HepG2 (cell line): ENCODE results near the gene UCN3. TPM values are rescaled to one million over a fixed set of nuclear protein-coding genes. Genes with fewer than 3 reads are reported as not detected.

ENCODE experiments used
- ATAC-seq: fragments of 200-7000 bp; cut with Tn5 transposase; 3 replicates; pipeline ENCODE4 v1.9.1; 2020; ENCODE audit warnings: mild to moderate bottlenecking, moderate library complexity
- BruUV-seq: library from RNA; stranded (reverse); fragments of 400-500 nt; replicated peaks from 2 replicates; lab custom pipeline; 2021; lab: Mats Ljungman, UMichigan
- CTCF ChIA-PET: fragments of 300-600 bp; formaldehyde crosslinking; extraction: SDS; loops from one replicate; lab custom pipeline; 2021; ENCODE audit warnings: low total read pairs, inconsistent platforms, low intra/inter-chr PET ratio; lab: Yijun Ruan, JAX
- POLR2A ChIA-PET: fragments of 350-600 bp; sonication (Branson Sonifier 250); formaldehyde crosslinking; loops from one replicate; lab custom pipeline; 2020; ENCODE audit warnings: antibody characterized with exemption, inconsistent platforms; lab: Yijun Ruan, JAX
- DNase-seq: peaks from one replicate; pipeline ENCODE4 v3.0.0-alpha.2; 2015; ENCODE audit warnings: low spot score
- FAIRE-seq: peaks from 3 replicates; lab custom pipeline; 2011; peaks lifted over from hg19 to GRCh38; lab: Jason Lieb, UNC
- H2AFZ ChIP-seq: one replicate; pipeline ENCODE4 v1.6.1; 2011; ENCODE audit warnings: low read length, inconsistent platforms
- H3K27ac ChIP-seq: fragments of 300-600 bp; 3 replicates; pipeline ENCODE4 v1.8.0; 2011; ENCODE audit warnings: mixed run types, mild to moderate bottlenecking, mixed read lengths, low read length, inconsistent platforms; ENCODE audit not compliant: insufficient read depth; ENCODE audit errors: extremely low read length
- H3K27me3 ChIP-seq, 2 experiments: fragments of 200-600 bp in 1 of 2; 2 replicates in 1 of 2; 3 replicates in 1 of 2; pipeline versions ENCODE4 v1.6.0 to v1.8.0; 2011; ENCODE audit warnings: low read length in 2 of 2, mild to moderate bottlenecking in 2 of 2, moderate library complexity in 2 of 2, inconsistent platforms in 1 of 2; ENCODE audit not compliant: insufficient read depth in 2 of 2, control insufficient read depth in 1 of 2
- H3K36me3 ChIP-seq, 2 experiments: fragments of 200-600 bp in 1 of 2; replicated peaks in 1 of 2; 2 replicates in 1 of 2; 3 replicates in 1 of 2; pipeline versions ENCODE4 v1.5.1 to v1.8.0; 2011; ENCODE audit warnings: low read length in 2 of 2, inconsistent platforms in 1 of 2; ENCODE audit not compliant: insufficient read depth in 2 of 2, control insufficient read depth in 1 of 2
- H3K4me1 ChIP-seq: 2 replicates; pipeline ENCODE4 v1.5.1; 2012; ENCODE audit warnings: low read length, inconsistent platforms; ENCODE audit not compliant: insufficient read depth
- H3K4me2 ChIP-seq: 2 replicates; pipeline ENCODE4 v1.6.0; 2011; ENCODE audit warnings: low read depth, low read length, inconsistent platforms
- H3K4me3 ChIP-seq, 3 experiments: fragments of 200-600 bp in 1 of 3; sonication (generic), shearing (Covaris generic) in 1 of 3; replicated peaks in 1 of 3; 2 replicates each; pipeline ENCODE4 v1.5.1; 2011 to 2016; ENCODE audit warnings: low read length in 3 of 3, inconsistent platforms in 2 of 3, low read depth in 2 of 3, mild to moderate bottlenecking in 2 of 3, control low read depth in 1 of 3, mixed read lengths in 1 of 3; ENCODE audit not compliant: insufficient read depth in 1 of 3
- H3K79me2 ChIP-seq: one replicate; pipeline ENCODE4 v1.6.1; 2011; ENCODE audit warnings: low read length, inconsistent platforms; ENCODE audit not compliant: insufficient read depth
- H3K9ac ChIP-seq: 2 replicates; pipeline ENCODE4 v1.6.0; 2011; ENCODE audit warnings: mild to moderate bottlenecking, low read depth, low read length, inconsistent platforms; ENCODE audit not compliant: insufficient read depth
- H3K9me3 ChIP-seq: 2 replicates; pipeline ENCODE4 v1.5.1; 2012; ENCODE audit warnings: mild to moderate bottlenecking, low read length
- H4K20me1 ChIP-seq: 2 replicates; pipeline ENCODE4 v1.6.0; 2011; ENCODE audit warnings: inconsistent platforms, mild to moderate bottlenecking, low read length, moderate library complexity; ENCODE audit not compliant: insufficient read depth
- FOXO4 ChIP-seq: sonication (generic); formaldehyde crosslinking; conservative IDR thresholded peaks from 2 replicates; pipeline ENCODE4 v1.8.1; 2023; ENCODE audit warnings: missing genetic modification reagents
- IKZF1 ChIP-seq: fragments of 450-650 bp; IDR thresholded peaks from 2 replicates; pipeline ENCODE4 v1.7.1; 2016
- NRL ChIP-seq: sonication (generic); formaldehyde crosslinking; IDR thresholded peaks from 2 replicates; pipeline ENCODE4 v1.5.0; 2020; ENCODE audit warnings: missing genetic modification reagents, mild to moderate bottlenecking, moderate library complexity, borderline replicate concordance
- TP53 ChIP-seq: sonication (generic); formaldehyde crosslinking; conservative IDR thresholded peaks from 2 replicates; pipeline ENCODE4 v1.4.0; 2020; ENCODE audit warnings: missing genetic modification reagents
- ZKSCAN5 ChIP-seq: sonication (generic); formaldehyde crosslinking; IDR thresholded peaks from 2 replicates; pipeline ENCODE4 v1.5.1; 2020; ENCODE audit warnings: mild to moderate bottlenecking, missing genetic modification reagents
- ZNF3 ChIP-seq: IDR thresholded peaks from 2 replicates; pipeline ENCODE4 v1.7.0; 2017; ENCODE audit warnings: inconsistent platforms
- ZNF441 ChIP-seq: sonication (generic); formaldehyde crosslinking; IDR thresholded peaks from 2 replicates; pipeline ENCODE4 v1.7.0; 2021; ENCODE audit warnings: missing genetic modification reagents, borderline replicate concordance
- WGBS: methylation state at CpG from one replicate; pipeline ENCODE4 v1.1.6; 2017; ENCODE audit warnings: low lambda C conversion rate; 5-methylcytosine and 5-hydroxymethylcytosine counted together
- in situ Hi-C: cut with HindIII; loops from 2 replicates; pipeline ENCODE4 v1.10.0; 2017; ENCODE audit warnings: low pct_unique_long_range_greater_than_20kb; ENCODE audit not compliant: extremely low pct_ligation_motif_present
- intact Hi-C: fragments of 100-400 bp; cut with micrococcal nuclease; formaldehyde crosslinking; loops from one replicate; pipeline ENCODE4 v1.10.0; 2022; ENCODE audit not compliant: unreplicated experiment
- polyA plus RNA-seq, 8 experiments: library from polyadenylated mRNA; depleted of rRNA in 3 of 8; stranded (reverse) in 7 of 8; unstranded in 1 of 8; fragments of >200 nt; fragmentation: Illumina TruSeq in 4 of 8; extraction: Trizol in 4 of 8; gene quantifications; 2 replicates each; pipeline versions ENCODE4 v1.2.1 to v1.2.3, GENCODE V29; 2011 to 2016; ENCODE audit warnings: low read depth in 4 of 8, missing spikeins in 1 of 8, mixed read lengths in 1 of 8; ENCODE audit not compliant: insufficient read depth in 1 of 8
- total RNA-seq, 5 experiments: library from RNA; depleted of rRNA; stranded (reverse); fragments of >200 nt; fragmentation: Illumina TruSeq; extraction: Trizol; gene quantifications; 2 replicates each; pipeline ENCODE4 v1.2.3, GENCODE V29; 2016; ENCODE audit warnings: low read depth in 1 of 5
- TF ChIP-seq, protein P1 (sequence below): sonication (generic); formaldehyde crosslinking; IDR thresholded peaks from 2 replicates; pipeline ENCODE4 v1.5.0; 2020; ENCODE audit warnings: mild to moderate bottlenecking, missing genetic modification reagents

Gene UCN3
- total and polyA plus RNA-seq, 2 of the 13 experiments (the other 11 are each of a cell fraction or from before 2014, with no cell fraction given), result not detected

GRCh38 chr10:5391790-5392189 lies 27.0 kb downstream of the UCN3 start:
- no peak overlapping the region for H2AFZ ChIP-seq
- H3K4me2 ChIP-seq, result no peak overlapping the region
- no TSS peak for BruUV-seq
- in situ Hi-C loops, result loop anchor here (25.0 kb wide), 1 partner anchor 554 kb away; the partner anchor contains the start of gene AKR1E2
- intact Hi-C loops, result no loop called here
- TF ChIP-seq NRL (CRISPR knock-in tag) (no peak), TP53 (CRISPR knock-in tag) (no peak), ZNF3 (CRISPR knock-in tag) (no peak), ZKSCAN5 (CRISPR knock-in tag) (no peak), IKZF1 (no peak), ZNF441 (CRISPR knock-in tag) (no peak), FOXO4 (no peak)
- TF ChIP-seq, protein P1, sequence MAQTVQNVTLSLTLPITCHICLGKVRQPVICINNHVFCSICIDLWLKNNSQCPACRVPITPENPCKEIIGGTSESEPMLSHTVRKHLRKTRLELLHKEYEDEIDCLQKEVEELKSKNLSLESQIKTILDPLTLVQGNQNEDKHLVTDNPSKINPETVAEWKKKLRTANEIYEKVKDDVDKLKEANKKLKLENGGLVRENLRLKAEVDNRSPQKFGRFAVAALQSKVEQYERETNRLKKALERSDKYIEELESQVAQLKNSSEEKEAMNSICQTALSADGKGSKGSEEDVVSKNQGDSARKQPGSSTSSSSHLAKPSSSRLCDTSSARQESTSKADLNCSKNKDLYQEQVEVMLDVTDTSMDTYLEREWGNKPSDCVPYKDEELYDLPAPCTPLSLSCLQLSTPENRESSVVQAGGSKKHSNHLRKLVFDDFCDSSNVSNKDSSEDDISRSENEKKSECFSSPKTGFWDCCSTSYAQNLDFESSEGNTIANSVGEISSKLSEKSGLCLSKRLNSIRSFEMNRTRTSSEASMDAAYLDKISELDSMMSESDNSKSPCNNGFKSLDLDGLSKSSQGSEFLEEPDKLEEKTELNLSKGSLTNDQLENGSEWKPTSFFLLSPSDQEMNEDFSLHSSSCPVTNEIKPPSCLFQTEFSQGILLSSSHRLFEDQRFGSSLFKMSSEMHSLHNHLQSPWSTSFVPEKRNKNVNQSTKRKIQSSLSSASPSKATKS, result no peak
- H3K4me3 ChIP-seq, result no peak overlapping the region
- H4K20me1 ChIP-seq, result no peaks in the 10 kb centered on the region
- H3K9me3 ChIP-seq, result peaks cover 35% of the 10 kb centered on the region
- ChIA-PET CTCF (no interaction called here), POLR2A (no interaction called here)
- no peak overlapping the region for H3K9ac ChIP-seq
- no peaks in the 10 kb centered on the region for H3K36me3 ChIP-seq
- 64% methylated on average over 3 of the region's 3 CpGs for WGBS
- H3K79me2 ChIP-seq, result no peaks in the 10 kb centered on the region
- FAIRE-seq (no peak), ATAC-seq (no peak), DNase-seq (no peak)
- H3K27ac ChIP-seq, result no peak overlapping the region
- peaks cover 3 to 7% of the 10 kb centered on the region in 2 experiments; a peak in 2 of 5 replicates for H3K27me3 ChIP-seq
- peaks cover 8% of the 10 kb centered on the region; the same call in 1 of the 2 replicates for H3K4me1 ChIP-seq
